Measurements from ENCODE around the gene EXD2.

The EXD2 gene

GRCh38 chr14:69259168-69259526 lies 67.8 kb downstream of the EXD2 start:
- TF ChIP-seq GATA2 (IDR thresholded peaks at IDR 0.05; ENCODE audit: low read depth, low read length) (no peak), GATA3 (IDR thresholded peaks at IDR 0.05; ENCODE audit: low read depth, low read length) (no peak)

GRCh38 chr14:69259527-69260189 lies 68.4 kb downstream of the EXD2 start, which contains the start of gene GALNT16:
GALNT16 (plus strand) TSS chr14:69260158; CDS start chr14:69260291, 133 bp downstream.
- TF ChIP-seq GATA3 (IDR thresholded peaks at IDR 0.05; ENCODE audit: low read depth, low read length), result no peak
- no peak for TF ChIP-seq GATA2 (IDR thresholded peaks at IDR 0.05; ENCODE audit: low read depth, low read length)

DNA sequence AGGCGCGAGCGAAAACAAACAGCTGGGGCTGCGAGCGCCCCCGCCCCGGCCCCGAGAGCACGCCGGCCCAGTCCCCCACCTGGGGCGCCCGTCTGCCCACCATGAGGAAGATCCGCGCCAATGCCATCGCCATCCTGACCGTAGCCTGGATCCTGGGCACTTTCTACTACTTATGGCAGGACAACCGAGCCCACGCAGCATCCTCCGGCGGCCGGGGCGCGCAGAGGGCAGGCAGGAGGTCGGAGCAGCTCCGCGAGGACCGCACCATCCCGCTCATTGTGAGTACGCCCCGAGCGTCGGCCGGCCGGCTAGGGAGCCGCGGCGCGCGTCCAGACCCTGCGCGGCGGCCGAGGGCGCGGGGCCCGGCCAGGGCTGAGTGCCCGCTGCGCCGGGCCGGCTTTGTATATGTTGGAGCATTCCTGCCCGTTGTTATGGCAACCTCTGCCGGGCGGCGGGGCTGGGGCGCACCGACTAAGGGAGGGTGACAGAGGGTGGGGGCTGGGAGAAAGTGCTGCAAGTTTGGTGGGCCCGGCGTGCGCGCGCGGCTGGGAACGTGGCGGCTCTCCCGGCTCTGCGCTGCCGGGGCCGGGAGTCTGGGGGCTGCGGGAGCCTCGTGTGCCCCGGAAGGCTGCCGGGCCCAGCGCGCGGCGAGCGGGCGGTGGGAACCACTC lies 69.0 kb downstream of the EXD2 start:
- no peak for TF ChIP-seq GATA3 (IDR thresholded peaks at IDR 0.05; ENCODE audit: low read depth, low read length)
- TF ChIP-seq GATA2 (IDR thresholded peaks at IDR 0.05; ENCODE audit: low read depth, low read length), result no peak

DNA sequence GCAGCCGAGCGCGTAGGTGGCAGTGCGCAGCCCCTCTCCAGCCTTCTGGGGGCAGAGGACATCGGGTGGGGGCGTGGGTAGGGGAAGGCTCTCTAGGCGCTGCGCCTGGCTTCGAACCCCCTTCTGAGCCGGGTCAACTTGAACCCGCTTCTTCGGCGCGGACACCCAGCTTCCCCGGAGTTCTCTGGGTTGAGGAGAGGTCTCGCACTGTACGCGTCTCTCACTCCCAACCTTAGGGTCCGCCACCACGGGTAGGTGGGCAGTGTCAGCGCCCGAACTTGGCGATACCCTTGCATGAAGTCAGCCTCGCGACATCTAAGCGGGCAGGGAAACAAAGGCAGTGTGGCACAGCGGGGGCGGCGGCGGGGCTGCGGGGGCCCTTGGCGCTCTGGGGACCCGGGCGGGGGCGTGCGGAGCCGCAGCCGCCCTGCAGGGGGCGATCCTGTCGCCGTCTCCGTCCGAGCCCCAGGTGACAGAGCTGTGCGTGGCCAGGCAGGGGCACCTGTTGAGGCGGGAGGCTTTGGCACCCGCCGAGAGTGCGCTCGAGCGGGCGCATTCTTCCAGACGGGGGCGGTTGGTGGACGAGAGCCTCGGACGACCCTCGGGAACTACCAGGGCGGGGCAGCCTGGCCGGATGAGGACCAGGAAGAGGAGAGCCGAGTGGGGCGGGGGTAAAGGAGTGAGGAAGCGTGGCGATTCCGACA lies 69.7 kb downstream of the EXD2 start:
- TF ChIP-seq GATA3 (IDR thresholded peaks at IDR 0.05; ENCODE audit: low read depth, low read length) (no peak), GATA2 (IDR thresholded peaks at IDR 0.05; ENCODE audit: low read depth, low read length) (no peak)

DNA sequence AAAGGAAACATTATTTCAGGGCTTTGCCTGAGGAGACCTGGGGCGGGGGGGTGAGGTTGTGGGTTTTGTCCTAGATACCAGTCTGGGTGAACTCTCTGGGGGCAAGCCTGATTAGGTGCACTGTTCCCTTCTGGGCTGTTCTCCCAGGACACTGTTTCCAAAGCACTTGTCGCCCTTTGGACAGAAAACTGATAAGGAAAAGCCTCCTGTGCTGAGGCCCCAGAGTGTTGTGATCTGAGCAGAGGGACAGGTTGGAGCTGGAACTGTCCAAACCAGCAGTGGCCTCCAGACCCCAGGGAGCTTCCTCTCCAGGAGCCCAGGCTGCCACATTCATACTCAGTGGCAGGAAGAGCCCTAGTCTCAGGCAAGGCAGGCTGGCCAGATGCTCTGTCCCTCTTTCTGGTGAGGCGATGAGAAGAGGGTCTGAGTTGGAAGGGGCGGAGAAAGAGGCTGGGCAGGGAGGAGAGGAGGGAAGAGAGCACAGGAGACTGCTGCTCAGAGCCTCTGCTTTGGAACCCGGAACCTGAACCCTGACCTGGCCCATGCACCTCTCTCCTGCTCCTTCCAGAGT lies 70.5 kb downstream of the EXD2 start:
- no peak for TF ChIP-seq GATA3 (IDR thresholded peaks at IDR 0.05; ENCODE audit: low read depth, low read length)
- TF ChIP-seq GATA2 (IDR thresholded peaks at IDR 0.05; ENCODE audit: low read depth, low read length), result no peak

GRCh38 chr14:69262516-69262915 lies 71.2 kb downstream of the EXD2 start:
- TF ChIP-seq GATA3 (IDR thresholded peaks at IDR 0.05; ENCODE audit: low read depth, low read length), result no peak
- no peak for TF ChIP-seq GATA2 (IDR thresholded peaks at IDR 0.05; ENCODE audit: low read depth, low read length)

- no peak for TF ChIP-seq GATA2 (IDR thresholded peaks at IDR 0.05; ENCODE audit: low read depth, low read length)
- TF ChIP-seq GATA3 (IDR thresholded peaks at IDR 0.05; ENCODE audit: low read depth, low read length), result no peak
These were observed 72.1 kb downstream of the EXD2 start for GRCh38 chr14:69263364-69263763.

DNA sequence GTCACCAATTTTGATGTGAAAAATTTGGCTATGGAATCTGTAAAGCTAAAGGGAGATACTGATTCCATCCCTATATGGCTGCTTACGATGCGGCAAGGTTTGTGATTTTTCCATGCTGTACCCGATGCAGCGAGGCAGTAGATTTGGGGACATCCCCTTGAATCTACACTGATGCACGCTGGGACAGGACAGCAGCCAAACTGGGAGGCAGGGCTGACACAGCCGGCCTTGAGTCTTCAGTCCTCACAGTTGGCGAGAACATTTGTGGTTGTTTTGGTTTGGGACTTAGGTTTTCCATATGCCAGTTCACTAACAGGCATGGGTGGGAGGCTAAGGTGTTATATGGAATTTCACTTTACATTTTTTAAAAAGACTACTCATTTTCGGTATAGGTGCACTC lies 72.5 kb downstream of the EXD2 start:
- TF ChIP-seq GATA3 (IDR thresholded peaks at IDR 0.05; ENCODE audit: low read depth, low read length) (no peak), GATA2 (IDR thresholded peaks at IDR 0.05; ENCODE audit: low read depth, low read length) (no peak)

DNA sequence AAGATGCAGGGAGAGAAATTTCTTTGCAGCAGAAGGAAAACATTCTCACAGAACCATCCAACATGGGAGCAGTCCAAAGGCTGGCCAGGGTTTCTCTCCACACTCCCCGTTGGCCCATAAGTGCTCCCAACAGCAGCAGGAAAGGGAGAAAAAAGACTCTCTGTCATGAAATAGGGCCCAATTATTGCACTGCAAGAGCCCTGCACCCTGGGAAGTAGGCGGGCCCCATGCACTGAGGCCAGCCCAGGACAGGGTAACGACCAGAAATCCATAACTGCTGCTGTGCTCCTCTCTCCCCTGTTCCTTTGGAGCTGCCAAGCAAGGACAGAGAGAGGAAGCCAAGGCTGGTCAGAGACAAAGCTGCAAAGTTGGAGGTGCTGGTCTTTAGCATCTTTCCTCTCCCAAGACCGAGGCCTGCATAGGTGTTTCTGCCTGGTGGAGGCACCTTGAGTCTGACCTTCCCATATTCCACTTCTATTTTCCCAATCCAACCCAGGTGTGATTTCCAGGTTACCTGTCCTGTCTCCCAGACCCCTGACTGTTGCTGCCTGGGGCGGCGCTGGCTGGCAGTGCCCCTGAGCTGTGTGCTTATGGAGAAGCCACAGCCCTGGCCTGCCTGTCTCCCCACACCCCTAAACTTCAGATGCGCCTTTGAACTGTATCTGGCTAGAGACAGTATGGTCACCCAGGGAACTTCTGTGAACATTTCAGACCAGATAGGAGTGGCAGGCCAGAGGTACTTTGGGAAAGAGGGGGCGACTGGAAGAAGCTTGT lies 75.5 kb downstream of the EXD2 start:
- no peak for TF ChIP-seq GATA2 (IDR thresholded peaks at IDR 0.05; ENCODE audit: low read depth, low read length)
- TF ChIP-seq GATA3 (IDR thresholded peaks at IDR 0.05; ENCODE audit: low read depth, low read length), result no peak

- TF ChIP-seq GATA2 (IDR thresholded peaks at IDR 0.05; ENCODE audit: low read depth, low read length), result no peak
- TF ChIP-seq GATA3 (IDR thresholded peaks at IDR 0.05; ENCODE audit: low read depth, low read length), result no peak
These were observed 76.2 kb downstream of the EXD2 start for GRCh38 chr14:69267492-69267891.

DNA sequence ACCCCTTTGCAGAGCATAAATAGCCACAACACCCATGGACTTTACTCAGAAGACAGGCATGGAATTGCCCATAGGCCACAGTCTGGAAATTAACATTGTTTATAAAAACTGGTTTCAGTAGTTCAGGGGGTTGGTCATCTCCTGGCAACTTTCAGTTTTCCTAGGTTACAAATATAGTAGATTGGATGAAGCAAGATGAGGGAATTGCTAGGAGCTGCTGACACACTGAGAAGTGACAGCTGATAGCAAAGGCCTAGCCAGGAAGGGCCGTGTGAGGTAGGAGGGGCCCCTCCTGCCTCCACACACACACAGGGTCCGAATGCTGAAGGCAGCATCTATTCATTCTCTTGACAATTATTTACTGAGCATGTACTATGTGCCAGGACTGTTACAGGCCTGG lies 76.9 kb downstream of the EXD2 start:
- TF ChIP-seq GATA3 (IDR thresholded peaks at IDR 0.05; ENCODE audit: low read depth, low read length) (no peak), GATA2 (IDR thresholded peaks at IDR 0.05; ENCODE audit: low read depth, low read length) (no peak)

DNA sequence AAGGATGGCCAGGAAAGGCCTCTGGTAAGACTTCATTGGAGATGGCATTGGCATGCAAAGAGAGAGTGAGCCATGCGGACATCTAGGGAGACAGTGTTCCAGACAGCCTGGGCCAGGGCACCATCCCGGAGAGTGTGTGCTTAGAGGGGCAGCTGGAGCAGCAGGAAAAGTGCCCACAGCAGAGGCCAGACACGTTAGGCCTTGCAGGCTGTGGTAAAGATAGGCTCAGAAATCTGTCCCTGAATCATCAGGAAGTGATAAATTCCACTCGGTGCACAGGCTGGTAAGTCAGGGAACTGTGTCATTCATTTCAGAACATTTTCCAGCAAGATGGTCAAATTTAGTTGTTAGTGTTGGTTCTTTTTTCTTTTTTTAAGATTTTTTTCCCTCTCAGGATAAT lies 77.5 kb downstream of the EXD2 start:
- TF ChIP-seq GATA3 (IDR thresholded peaks at IDR 0.05; ENCODE audit: low read depth, low read length), result no peak
- no peak for TF ChIP-seq GATA2 (IDR thresholded peaks at IDR 0.05; ENCODE audit: low read depth, low read length)

DNA sequence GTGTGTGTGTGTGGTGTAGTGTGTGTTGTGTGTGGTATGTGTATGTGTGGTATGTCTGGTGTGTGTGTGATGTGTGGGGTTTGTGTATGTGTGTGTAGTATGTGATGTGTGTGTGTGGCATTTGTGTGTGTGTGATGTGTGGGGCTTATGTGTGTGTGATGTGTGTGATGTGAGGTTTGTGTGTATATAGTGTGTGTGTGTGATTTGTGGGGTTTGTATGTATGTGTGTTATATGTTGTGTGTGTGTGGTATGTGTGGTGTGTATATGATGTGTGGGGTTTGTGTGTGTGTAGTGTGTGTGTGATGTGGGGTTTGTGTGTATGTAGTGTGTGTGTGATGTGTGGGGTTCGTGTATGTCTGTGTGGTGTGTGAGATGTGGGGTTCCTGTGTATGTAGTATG lies 78.1 kb downstream of the EXD2 start:
- TF ChIP-seq GATA2 (IDR thresholded peaks at IDR 0.05; ENCODE audit: low read depth, low read length) (no peak), GATA3 (IDR thresholded peaks at IDR 0.05; ENCODE audit: low read depth, low read length) (no peak)

GRCh38 chr14:69270097-69270496 lies 78.8 kb downstream of the EXD2 start:
- no peak for TF ChIP-seq GATA2 (IDR thresholded peaks at IDR 0.05; ENCODE audit: low read depth, low read length)
- TF ChIP-seq GATA3 (IDR thresholded peaks at IDR 0.05; ENCODE audit: low read depth, low read length), result no peak
